GM21367 (cell line): ENCODE measurements around the gene HOXA5.

ENCODE experiments used
- ATAC-seq: cut with Tn5 transposase; IDR thresholded peaks from one replicate; pipeline ENCODE4 v1.9.1; 2021; ENCODE audit not compliant: unreplicated experiment

HOXA5 gene

GRCh38 chr7:27182861-27183681, 39.6 kb upstream of the HOXA5 start:
- ATAC-seq = no peak

GRCh38 chr7:27182285-27182841, 38.9 kb upstream of the HOXA5 start:
- no peak for ATAC-seq

- no peak for ATAC-seq
Measured at GRCh38 chr7:27181795-27182275, 38.4 kb upstream of the HOXA5 start.

GRCh38 chr7:27180431-27181420, 37.2 kb upstream of the HOXA5 start:
- ATAC-seq = no peak

GRCh38 chr7:27179503-27180430, 36.3 kb upstream of the HOXA5 start:
- ATAC-seq = no peak

- no peak for ATAC-seq
Measured at GRCh38 chr7:27179030-27179429, 35.5 kb upstream of the HOXA5 start.

- no peak for ATAC-seq
Measured at GRCh38 chr7:27178366-27178765, 34.9 kb upstream of the HOXA5 start.

GRCh38 chr7:27177795-27178320, 34.4 kb upstream of the HOXA5 start:
- ATAC-seq = no peak

- ATAC-seq = no peak
Measured at GRCh38 chr7:27176962-27177794, 33.7 kb upstream of the HOXA5 start.

GRCh38 chr7:27176524-27176845, 33.0 kb upstream of the HOXA5 start:
- ATAC-seq = no peak

- no peak for ATAC-seq
Measured at GRCh38 chr7:27175626-27176523, 32.4 kb upstream of the HOXA5 start.

- no peak for ATAC-seq
Measured at GRCh38 chr7:27174874-27175625, 31.6 kb upstream of the HOXA5 start.

GRCh38 chr7:27173956-27174873, 30.7 kb upstream of the HOXA5 start, which contains the start of gene HOXA10:
HOXA10 (minus strand) TSS chr7:27174320; CDS start chr7:27174306, 14 bp downstream.
- no peak for ATAC-seq

GRCh38 chr7:27173511-27173955, 30.1 kb upstream of the HOXA5 start:
- ATAC-seq = no peak

- no peak for ATAC-seq
Measured at GRCh38 chr7:27172823-27173510, 29.5 kb upstream of the HOXA5 start.

GRCh38 chr7:27172315-27172774, 28.9 kb upstream of the HOXA5 start:
- no peak for ATAC-seq
